H9 (cell line): ENCODE results near the gene RTTN. TPM values are rescaled to one million over a fixed set of nuclear protein-coding genes. Genes with fewer than 3 reads are reported as not detected.

ENCODE experiments used
- DNase-seq: peaks from one replicate; pipeline ENCODE4 v3.0.0-alpha.2; 2017
- H2AFZ ChIP-seq: one replicate; pipeline ENCODE4 v1.6.1; 2013; ENCODE audit warnings: mild to moderate bottlenecking, low read length, control low read depth, moderate library complexity
- H2AK5ac ChIP-seq: 2 replicates; pipeline ENCODE4 v1.6.1; 2013; ENCODE audit warnings: low read length, control low read depth, mixed read lengths; ENCODE audit not compliant: insufficient read length
- H2BK120ac ChIP-seq: one replicate; pipeline ENCODE4 v1.6.1; 2013; ENCODE audit warnings: low read depth, mild to moderate bottlenecking, low read length, control low read depth, inconsistent platforms; ENCODE audit not compliant: poor library complexity, severe bottlenecking
- H2BK12ac ChIP-seq: 2 replicates; pipeline ENCODE4 v1.6.1; 2013; ENCODE audit warnings: low read length, control low read depth, mixed read lengths, low read depth; ENCODE audit not compliant: insufficient read length
- H2BK15ac ChIP-seq: 2 replicates; pipeline ENCODE4 v1.6.1; 2013; ENCODE audit warnings: low read depth, low read length, control low read depth
- H2BK20ac ChIP-seq: one replicate; pipeline ENCODE4 v1.6.1; 2013; ENCODE audit warnings: low read depth, mild to moderate bottlenecking, low read length, control low read depth, inconsistent platforms; ENCODE audit not compliant: poor library complexity, severe bottlenecking
- H2BK5ac ChIP-seq: 2 replicates; pipeline ENCODE4 v1.6.1; 2013; ENCODE audit warnings: low read length, control low read depth, mixed read lengths; ENCODE audit not compliant: insufficient read length
- H3K14ac ChIP-seq: 2 replicates; pipeline ENCODE4 v1.6.1; 2013; ENCODE audit warnings: low read length, control low read depth; ENCODE audit not compliant: insufficient read depth
- H3K18ac ChIP-seq: 2 replicates; pipeline ENCODE4 v1.6.1; 2013; ENCODE audit warnings: low read depth, mild to moderate bottlenecking, mixed read lengths, low read length, control low read depth; ENCODE audit not compliant: insufficient read length
- H3K23ac ChIP-seq: 2 replicates; pipeline ENCODE4 v1.6.1; 2013; ENCODE audit warnings: low read length, control low read depth, mixed read lengths, low read depth; ENCODE audit not compliant: insufficient read length
- H3K23me2 ChIP-seq: 2 replicates; pipeline ENCODE4 v1.6.1; 2013; ENCODE audit warnings: low read depth, mild to moderate bottlenecking, mixed read lengths, low read length, control low read depth; ENCODE audit not compliant: insufficient read length, poor library complexity, severe bottlenecking
- H3K27ac ChIP-seq: 2 replicates; pipeline ENCODE4 v1.5.1; 2013; ENCODE audit warnings: low read length, control low read depth, mixed read lengths, low read depth; ENCODE audit not compliant: insufficient read length
- H3K27me3 ChIP-seq: 2 replicates; pipeline ENCODE4 v1.6.1; 2013; ENCODE audit warnings: low read length, control low read depth, inconsistent platforms; ENCODE audit not compliant: insufficient read depth
- H3K4ac ChIP-seq: 2 replicates; pipeline ENCODE4 v1.6.1; 2013; ENCODE audit warnings: low read depth, mild to moderate bottlenecking, control low read depth, inconsistent platforms, low read length, moderate library complexity
- H3K4me1 ChIP-seq: 2 replicates; pipeline ENCODE4 v1.6.1; 2013; ENCODE audit warnings: low read length, control low read depth, inconsistent platforms; ENCODE audit not compliant: insufficient read depth
- H3K4me2 ChIP-seq: 2 replicates; pipeline ENCODE4 v1.6.1; 2013; ENCODE audit warnings: low read length, control low read depth, mixed read lengths; ENCODE audit not compliant: insufficient read length, insufficient read depth
- H3K56ac ChIP-seq: 2 replicates; pipeline ENCODE4 v1.6.1; 2013; ENCODE audit warnings: low read depth, mild to moderate bottlenecking, mixed read lengths, low read length, control low read depth; ENCODE audit not compliant: insufficient read length
- H3K79me1 ChIP-seq: 2 replicates; pipeline ENCODE4 v1.6.1; 2013; ENCODE audit warnings: low read depth, mild to moderate bottlenecking, moderate library complexity, low read length, control low read depth, inconsistent platforms; ENCODE audit not compliant: insufficient read depth, poor library complexity, severe bottlenecking
- H3K79me2 ChIP-seq: 2 replicates; pipeline ENCODE4 v1.6.1; 2013; ENCODE audit warnings: low read length, control low read depth, inconsistent platforms; ENCODE audit not compliant: insufficient read depth
- H3K9ac ChIP-seq: 2 replicates; pipeline ENCODE4 v1.6.1; 2013; ENCODE audit warnings: low read length, control low read depth, mixed read lengths; ENCODE audit not compliant: insufficient read length; ENCODE audit errors: extremely low read depth
- H3K9me3 ChIP-seq: one replicate; pipeline ENCODE4 v1.6.1; 2013; ENCODE audit warnings: low read depth, low read length, inconsistent platforms; ENCODE audit not compliant: control insufficient read depth
- H3T11ph ChIP-seq: one replicate; pipeline ENCODE4 v1.6.1; 2013; ENCODE audit warnings: mild to moderate bottlenecking, low read length, control low read depth, inconsistent platforms
- H4K20me1 ChIP-seq: one replicate; pipeline ENCODE4 v1.6.1; 2013; ENCODE audit not compliant: control insufficient read depth, insufficient read length, insufficient read depth
- H4K5ac ChIP-seq: 2 replicates; pipeline ENCODE4 v1.6.1; 2013; ENCODE audit warnings: low read depth, mild to moderate bottlenecking, mixed read lengths, low read length, control low read depth; ENCODE audit not compliant: insufficient read length
- H4K8ac ChIP-seq: replicated peaks from 2 replicates; pipeline ENCODE4 v1.6.1; 2013; ENCODE audit warnings: low read length, control low read depth, mixed read lengths, low read depth; ENCODE audit not compliant: insufficient read length
- H4K91ac ChIP-seq: 2 replicates; pipeline ENCODE4 v1.6.1; 2013; ENCODE audit warnings: low read depth, mild to moderate bottlenecking, moderate library complexity, mixed read lengths, low read length, control low read depth; ENCODE audit not compliant: insufficient read length
- H3K27ac Mint-ChIP-seq, 3 experiments: 2 replicates in 2 of 3; 3 replicates in 1 of 3; pipeline ENCODE4 v1.8.0; 2020 to 2021; ENCODE audit warnings: mixed read lengths in 3 of 3, mild to moderate bottlenecking in 1 of 3, moderate library complexity in 1 of 3
- H3K27me3 Mint-ChIP-seq: 2 replicates; pipeline ENCODE4 v1.8.0; 2021; ENCODE audit warnings: low read depth, mild to moderate bottlenecking, moderate library complexity, mixed read lengths
- H3K36me3 Mint-ChIP-seq, 3 experiments: 2 replicates in 2 of 3; 3 replicates in 1 of 3; pipeline ENCODE4 v1.8.0; 2020 to 2021; ENCODE audit warnings: low read depth in 3 of 3, mixed read lengths in 3 of 3; ENCODE audit not compliant: insufficient read depth in 1 of 3
- H3K4me1 Mint-ChIP-seq, 2 experiments: 2 replicates each; pipeline ENCODE4 v1.8.0; 2020; ENCODE audit warnings: mixed read lengths in 2 of 2
- H3K4me3 Mint-ChIP-seq, 2 experiments: 2 replicates in 1 of 2; 3 replicates in 1 of 2; pipeline ENCODE4 v1.8.0; 2020 to 2021; ENCODE audit warnings: mild to moderate bottlenecking in 2 of 2, mixed read lengths in 2 of 2, moderate library complexity in 1 of 2
- H3K9me3 Mint-ChIP-seq, 2 experiments: 2 replicates in 1 of 2; 3 replicates in 1 of 2; pipeline ENCODE4 v1.8.0; 2020; ENCODE audit warnings: mild to moderate bottlenecking in 2 of 2, mixed read lengths in 2 of 2, moderate library complexity in 1 of 2
- CTCF ChIP-seq: fragments of 200-600 bp; sonication (generic); conservative IDR thresholded peaks from 3 replicates; pipeline ENCODE4 v1.8.0; 2021; ENCODE audit warnings: antibody characterized with exemption, mild to moderate bottlenecking
- WGBS: extraction: QIAGEN DNeasy Blood & Tissue Kit; methylation state at CpG from one replicate; pipeline ENCODE4 v1.1.7; 2013; ENCODE audit warnings: missing lambda C conversion rate, low lambda C conversion rate, mixed read lengths; ENCODE audit not compliant: insufficient read length; ENCODE audit errors: extremely low coverage; 5-methylcytosine and 5-hydroxymethylcytosine counted together
- total RNA-seq: library from RNA; stranded (reverse); gene quantifications from 2 replicates; pipeline ENCODE4 v1.2.1, GENCODE V29; 2021

RTTN gene
- total RNA-seq, 1 experiment from 2014 or later: 17.6 TPM

GRCh38 chr18:70190529-70190928 lies 15.0 kb downstream of the RTTN start:
- H3K4me2 ChIP-seq: no peak overlapping the region

More at GRCh38 chr18:70190529-70190928, 15.0 kb downstream of the RTTN start:
- no peak overlapping the region for H3T11ph ChIP-seq
- whole genome bisulfite sequencing: no CpG with 5 or more reads among the region's 3 CpGs
- H4K91ac ChIP-seq: no peak overlapping the region
- no peaks in the 10 kb centered on the region for H3K23me2 ChIP-seq
- H3K27me3 ChIP-seq: no peaks in the 10 kb centered on the region
- no peak overlapping the region for H3K9ac ChIP-seq
- H2AK5ac ChIP-seq: no peak overlapping the region
- no peak overlapping the region for H3K56ac ChIP-seq
- no peak for DNase-seq
- no peak overlapping the region for H3K14ac ChIP-seq
- no peaks in the 10 kb centered on the region for H3K4me1 ChIP-seq
- H2BK20ac ChIP-seq: no peak overlapping the region
- no peaks in the 10 kb centered on the region for H4K20me1 ChIP-seq
- no peak overlapping the region for H3K4me3 Mint-ChIP-seq
- H4K8ac ChIP-seq: no peak overlapping the region
- no peak overlapping the region for H3K27ac ChIP-seq
- no peaks in the 10 kb centered on the region for H3K27me3 Mint-ChIP-seq
- H2BK5ac ChIP-seq: no peak overlapping the region
- H3K23ac ChIP-seq: no peak overlapping the region
- no peaks in the 10 kb centered on the region for H3K4me1 Mint-ChIP-seq
- no peak overlapping the region for H3K18ac ChIP-seq
- H3K4ac ChIP-seq: no peak overlapping the region
- H3K27ac Mint-ChIP-seq: no peak overlapping the region
- TF ChIP-seq CTCF: no peak
- no peak overlapping the region for H2BK15ac ChIP-seq
- peaks cover 13 to 68% (median 60%) of the 10 kb centered on the region in 3 experiments; a peak in 6 of 7 replicates for H3K36me3 Mint-ChIP-seq
- no peaks in the 10 kb centered on the region for H3K9me3 ChIP-seq
- H3K9me3 Mint-ChIP-seq: no peaks in the 10 kb centered on the region
- no peak overlapping the region for H2BK12ac ChIP-seq
- H3K79me2 ChIP-seq: no peaks in the 10 kb centered on the region
- H4K5ac ChIP-seq: no peak overlapping the region
- no peaks in the 10 kb centered on the region for H3K79me1 ChIP-seq
- no peak overlapping the region for H2BK120ac ChIP-seq
- no peak overlapping the region for H2AFZ ChIP-seq
